22Rv1 (cell line): ENCODE data around the gene FGF1.

Experiments
- H3K27ac ChIP-seq: fragments of 450-650 bp; 2 replicates; pipeline ENCODE4 v1.5.1; 2017
- ZFX ChIP-seq: fragments of 450-650 bp; IDR thresholded peaks from 2 replicates; pipeline ENCODE4 v1.6.1; 2017; ENCODE audit warnings: antibody characterized with exemption, borderline replicate concordance
- TF ChIP-seq, protein P1 (sequence below): fragments of 450-650 bp; IDR thresholded peaks from 2 replicates; pipeline ENCODE4 v1.5.1; 2017; ENCODE audit warnings: mild to moderate bottlenecking

FGF1 gene

GRCh38 chr5:142668336-142668735 lies 17.6 kb downstream of the FGF1 start:
- TF ChIP-seq ZFX = no peak
- TF ChIP-seq, protein P1, sequence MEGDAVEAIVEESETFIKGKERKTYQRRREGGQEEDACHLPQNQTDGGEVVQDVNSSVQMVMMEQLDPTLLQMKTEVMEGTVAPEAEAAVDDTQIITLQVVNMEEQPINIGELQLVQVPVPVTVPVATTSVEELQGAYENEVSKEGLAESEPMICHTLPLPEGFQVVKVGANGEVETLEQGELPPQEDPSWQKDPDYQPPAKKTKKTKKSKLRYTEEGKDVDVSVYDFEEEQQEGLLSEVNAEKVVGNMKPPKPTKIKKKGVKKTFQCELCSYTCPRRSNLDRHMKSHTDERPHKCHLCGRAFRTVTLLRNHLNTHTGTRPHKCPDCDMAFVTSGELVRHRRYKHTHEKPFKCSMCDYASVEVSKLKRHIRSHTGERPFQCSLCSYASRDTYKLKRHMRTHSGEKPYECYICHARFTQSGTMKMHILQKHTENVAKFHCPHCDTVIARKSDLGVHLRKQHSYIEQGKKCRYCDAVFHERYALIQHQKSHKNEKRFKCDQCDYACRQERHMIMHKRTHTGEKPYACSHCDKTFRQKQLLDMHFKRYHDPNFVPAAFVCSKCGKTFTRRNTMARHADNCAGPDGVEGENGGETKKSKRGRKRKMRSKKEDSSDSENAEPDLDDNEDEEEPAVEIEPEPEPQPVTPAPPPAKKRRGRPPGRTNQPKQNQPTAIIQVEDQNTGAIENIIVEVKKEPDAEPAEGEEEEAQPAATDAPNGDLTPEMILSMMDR = no peak
- no peak overlapping the region for H3K27ac ChIP-seq

GRCh38 chr5:142667831-142668230 lies 18.1 kb downstream of the FGF1 start:
- TF ChIP-seq, protein P1 = no peak
- no peak for TF ChIP-seq ZFX
- H3K27ac ChIP-seq = no peak overlapping the region

DNA sequence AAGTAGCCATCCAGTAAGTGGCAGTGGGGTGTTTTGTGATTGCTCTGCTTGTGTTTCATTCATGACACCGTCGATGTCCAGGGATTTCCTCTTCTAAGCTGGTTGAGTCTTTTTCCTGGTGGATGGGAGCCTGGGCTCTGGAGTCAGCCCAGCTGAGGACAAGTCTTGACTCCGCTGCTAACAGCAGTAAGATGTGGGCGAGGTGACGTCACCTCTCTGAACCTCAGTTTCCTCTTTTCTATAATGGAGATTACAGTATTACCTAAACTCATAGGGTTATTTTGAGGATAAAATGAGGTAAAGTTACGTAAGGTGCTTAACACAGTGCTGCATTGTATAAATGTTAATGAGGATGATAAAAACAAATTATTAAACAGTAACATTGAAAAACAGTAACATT lies 21.3 kb downstream of the FGF1 start:
- H3K27ac ChIP-seq = no peak overlapping the region
- TF ChIP-seq, protein P1 = no peak
- TF ChIP-seq ZFX = no peak

DNA sequence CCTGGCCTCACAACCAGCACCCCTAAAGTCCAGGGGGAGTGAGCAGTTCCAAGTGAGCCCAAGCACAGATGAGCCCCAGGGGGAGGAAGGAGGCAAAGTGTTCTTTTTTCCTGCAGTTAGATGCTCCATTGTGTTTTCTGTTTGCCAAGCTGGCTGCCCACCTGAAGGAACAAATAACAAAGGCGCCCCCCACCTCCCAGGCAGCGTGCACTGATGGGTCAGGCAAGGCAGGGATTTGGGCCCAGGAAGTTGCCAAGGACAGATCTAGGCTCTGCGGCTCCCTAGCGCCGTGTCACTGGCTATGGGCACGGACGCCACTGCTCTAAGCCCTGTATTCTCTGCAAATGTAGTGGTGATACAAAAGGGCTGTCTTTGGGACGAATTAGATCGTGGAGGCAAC lies 21.8 kb downstream of the FGF1 start:
- H3K27ac ChIP-seq = no peak overlapping the region
- TF ChIP-seq, protein P1 = no peak
- TF ChIP-seq ZFX = no peak

- H3K27ac ChIP-seq = no peak overlapping the region
- TF ChIP-seq ZFX = no peak
- TF ChIP-seq, protein P1 = no peak
Observed at GRCh38 chr5:142663246-142663645, 22.6 kb downstream of the FGF1 start.

DNA sequence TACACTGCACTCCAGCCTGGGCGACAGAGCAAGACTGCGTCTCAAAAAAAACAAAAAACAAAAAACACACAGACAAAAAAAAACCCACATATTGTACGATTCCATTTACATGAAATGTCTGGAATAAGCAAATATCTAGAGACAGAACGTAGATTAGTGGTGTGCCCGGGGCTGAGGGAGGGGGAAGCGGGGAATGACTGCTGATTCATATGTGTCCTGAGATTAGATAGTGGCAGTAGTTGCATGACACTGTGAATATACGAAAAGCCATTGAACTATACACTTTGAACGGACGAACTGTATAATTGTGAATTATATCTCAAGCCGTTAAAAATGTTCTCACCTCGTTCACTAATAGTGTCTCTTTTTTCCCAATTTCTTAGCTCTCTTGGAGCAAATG lies 23.9 kb downstream of the FGF1 start:
- no peak for TF ChIP-seq ZFX
- TF ChIP-seq, protein P1 = no peak
- H3K27ac ChIP-seq = no peak overlapping the region

DNA sequence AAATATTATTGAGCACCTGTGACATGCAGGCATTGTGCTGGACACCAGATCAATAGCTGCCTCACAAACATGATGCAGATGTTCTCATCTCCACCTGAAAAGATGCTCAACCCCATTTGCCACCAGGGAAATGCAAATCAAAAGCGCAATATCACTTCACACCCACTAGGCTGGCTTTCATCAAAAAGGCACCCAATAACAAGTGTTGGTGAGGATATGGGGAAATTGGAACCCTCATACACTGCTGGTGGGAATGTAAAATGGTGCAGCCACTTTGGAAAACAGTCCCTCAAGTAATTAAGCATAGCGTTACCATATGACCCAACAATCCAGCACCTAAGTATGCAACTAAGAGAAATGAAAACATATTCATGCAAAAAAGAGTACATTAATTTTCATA lies 24.7 kb downstream of the FGF1 start:
- no peak overlapping the region for H3K27ac ChIP-seq
- TF ChIP-seq, protein P1 = no peak
- TF ChIP-seq ZFX = no peak
